Stimulated activated CD4-positive, alpha-beta T cell treated with anti-CD3 and anti-CD28 coated beads, TNF-alpha, amount 100 ng/mL, for 24 hours (primary cell): ENCODE results near the gene UPK2.
A peak's percentile ranks its signal among the peaks of the same experiment; 100 is the strongest.
"Not testable (repeated sequence)": the region's sequence is repeated elsewhere in the genome, so short reads cannot be mapped to it uniquely, and the experiment has no call there.

Experiments used
- DNase-seq, 3 experiments: peaks; one replicate each; pipeline ENCODE4 v3.0.0-alpha.2; 2020; ENCODE audit warnings: low read depth in 3 of 3

The UPK2 gene

GRCh38 chr11:118938491-118939403 is 17.4 kb upstream of the UPK2 start:
- DNase-seq, result no peak

GRCh38 chr11:118939404-118939915 is 16.6 kb upstream of the UPK2 start:
- no peak for DNase-seq

GRCh38 chr11:118939953-118940598 is 16.0 kb upstream of the UPK2 start:
- peak in 2 of 3 experiments; percentile 52 to 69 for DNase-seq

- no peak for DNase-seq
These were observed 9.0 kb upstream of the UPK2 start for GRCh38 chr11:118947091-118947490.

- DNase-seq, result no peak
These were observed 8.1 kb upstream of the UPK2 start for GRCh38 chr11:118948000-118948399.

- DNase-seq, result no peak
These were observed 2.8 kb upstream of the UPK2 start for GRCh38 chr11:118953265-118953664.

GRCh38 chr11:118953976-118954375 is 2.1 kb upstream of the UPK2 start:
- DNase-seq, result not testable (repeated sequence)

- no peak for DNase-seq
These were observed 860 bp downstream of the UPK2 start for GRCh38 chr11:118956847-118957469.

- no peak for DNase-seq
These were observed 1.5 kb downstream of the UPK2 start for GRCh38 chr11:118957549-118957948.

- no peak for DNase-seq
These were observed 1.9 kb downstream of the UPK2 start for GRCh38 chr11:118957968-118958367.

- DNase-seq, result no peak
These were observed 2.5 kb downstream of the UPK2 start for GRCh38 chr11:118958577-118958976.

- no peak for DNase-seq
These were observed 5.1 kb downstream of the UPK2 start for GRCh38 chr11:118961189-118961588.

- no peak for DNase-seq
These were observed 5.5 kb downstream of the UPK2 start for GRCh38 chr11:118961591-118961990.

- not testable (repeated sequence) for DNase-seq
These were observed 13.4 kb downstream of the UPK2 start for GRCh38 chr11:118969508-118969907.

- DNase-seq, result no peak
These were observed 15.5 kb downstream of the UPK2 start, which contains the start of gene FOXR1 for GRCh38 chr11:118971646-118972045. FOXR1 (plus strand) TSS chr11:118971761; CDS start chr11:118971932, 171 bp downstream.

GRCh38 chr11:118973985-118974384 is 17.9 kb downstream of the UPK2 start:
- DNase-seq, result no peak

- DNase-seq, result no peak
These were observed 19.9 kb downstream of the UPK2 start for GRCh38 chr11:118975771-118976709.

- DNase-seq, result no peak
These were observed 23.3 kb downstream of the UPK2 start for GRCh38 chr11:118979434-118979833.

GRCh38 chr11:118980191-118980881 is 24.2 kb downstream of the UPK2 start:
- DNase-seq, result no peak

GRCh38 chr11:118984337-118984736 is 28.2 kb downstream of the UPK2 start:
- not testable (repeated sequence) for DNase-seq
